ENCODE measurements around the gene CHPF.

CHPF gene

GRCh38 chr2:219543596-219544358 is at the start of gene CHPF, which contains the start of gene TMEM198:
Gene CHPF, minus strand, starts transcription at chr2:219543809. Its CDS starts 271 bp downstream, at chr2:219543538.
Gene TMEM198, plus strand, starts transcription at chr2:219544028. Its CDS starts 700 bp downstream, at chr2:219544728.
- peak; percentile 97 for DNase-seq (ENCODE audit: low spot score)

GRCh38 chr2:219593154-219593553 is 49.5 kb upstream of the CHPF start:
- DNase-seq (ENCODE audit: low spot score): no peak

GRCh38 chr2:219592736-219593135 is 49.1 kb upstream of the CHPF start:
- no peak for DNase-seq (ENCODE audit: low spot score)

- DNase-seq (ENCODE audit: low spot score): no peak
Observed at GRCh38 chr2:219591091-219591490, 47.5 kb upstream of the CHPF start.

- DNase-seq (ENCODE audit: low spot score): no peak
Observed at GRCh38 chr2:219581346-219581745, 37.7 kb upstream of the CHPF start.

GRCh38 chr2:219578811-219579613 is 35.4 kb upstream of the CHPF start:
- DNase-seq (ENCODE audit: low spot score): no peak

- no peak for DNase-seq (ENCODE audit: low spot score)
Observed at GRCh38 chr2:219576505-219577388, 33.1 kb upstream of the CHPF start.

- DNase-seq (ENCODE audit: low spot score): no peak
Observed at GRCh38 chr2:219575566-219576504, 32.2 kb upstream of the CHPF start.

- no peak for DNase-seq (ENCODE audit: low spot score)
Observed at GRCh38 chr2:219574484-219575311, 31.1 kb upstream of the CHPF start.

GRCh38 chr2:219573166-219573565 is 29.6 kb upstream of the CHPF start:
- DNase-seq (ENCODE audit: low spot score): no peak

- no peak for DNase-seq (ENCODE audit: low spot score)
Observed at GRCh38 chr2:219572237-219573001, 28.8 kb upstream of the CHPF start, which contains the start of gene INHA. Gene INHA, plus strand, starts transcription at chr2:219572310. Its CDS starts 65 bp downstream, at chr2:219572375.

- peak; percentile 76 for DNase-seq (ENCODE audit: low spot score)
Observed at GRCh38 chr2:219571311-219572236, 28.0 kb upstream of the CHPF start, which contains the start of gene OBSL1. Gene OBSL1, minus strand, starts transcription at chr2:219571539. Its CDS starts 307 bp downstream, at chr2:219571232.

- no peak for DNase-seq (ENCODE audit: low spot score)
Observed at GRCh38 chr2:219570924-219571310, 27.3 kb upstream of the CHPF start.

GRCh38 chr2:219570194-219570923 is 26.8 kb upstream of the CHPF start:
- peak; percentile 31 for DNase-seq (ENCODE audit: low spot score)

- no peak for DNase-seq (ENCODE audit: low spot score)
Observed at GRCh38 chr2:219569635-219570034, 26.0 kb upstream of the CHPF start.

GRCh38 chr2:219569041-219569440 is 25.4 kb upstream of the CHPF start:
- DNase-seq (ENCODE audit: low spot score): no peak

- no peak for DNase-seq (ENCODE audit: low spot score)
Observed at GRCh38 chr2:219567791-219568361, 24.3 kb upstream of the CHPF start.
